Body of pancreas (tissue), 4 donors: ENCODE measurements around the gene URB1.

Source experiments
- CTCF ChIP-seq, 7 experiments: fragments of 450-650 bp in 4 of 7; fragments of 200-600 bp in 3 of 7; sonication (generic) in 3 of 7; IDR thresholded peaks; one replicate each; pipeline ENCODE4 v1.5.1; 2016 to 2019; ENCODE audit warnings: antibody characterized with exemption in 7 of 7
- POLR2A ChIP-seq, 3 donors: fragments of 450-650 bp; IDR thresholded peaks; one replicate each; pipeline ENCODE4 v1.6.1; 2016; ENCODE audit warnings: antibody characterized with exemption in 3 of 3, mild to moderate bottlenecking in 2 of 3

GRCh38 chr21:32410291-32410690, 17.5 kb upstream of the URB1 start:
- no peak for TF ChIP-seq POLR2A (IDR thresholded peaks at IDR 0.05)
- TF ChIP-seq CTCF (IDR thresholded peaks at IDR 0.05), result no peak
